Endometrium (tissue), 2 donors: ENCODE data around the gene GNAS-AS1.

Experiments
- FAIRE-seq: peaks from 2 replicates; lab custom pipeline; 2012; peaks lifted over from hg19 to GRCh38; lab: Jason Lieb, UNC
- donor health status: control.
- donor health status: control.

The GNAS-AS1 gene

DNA sequence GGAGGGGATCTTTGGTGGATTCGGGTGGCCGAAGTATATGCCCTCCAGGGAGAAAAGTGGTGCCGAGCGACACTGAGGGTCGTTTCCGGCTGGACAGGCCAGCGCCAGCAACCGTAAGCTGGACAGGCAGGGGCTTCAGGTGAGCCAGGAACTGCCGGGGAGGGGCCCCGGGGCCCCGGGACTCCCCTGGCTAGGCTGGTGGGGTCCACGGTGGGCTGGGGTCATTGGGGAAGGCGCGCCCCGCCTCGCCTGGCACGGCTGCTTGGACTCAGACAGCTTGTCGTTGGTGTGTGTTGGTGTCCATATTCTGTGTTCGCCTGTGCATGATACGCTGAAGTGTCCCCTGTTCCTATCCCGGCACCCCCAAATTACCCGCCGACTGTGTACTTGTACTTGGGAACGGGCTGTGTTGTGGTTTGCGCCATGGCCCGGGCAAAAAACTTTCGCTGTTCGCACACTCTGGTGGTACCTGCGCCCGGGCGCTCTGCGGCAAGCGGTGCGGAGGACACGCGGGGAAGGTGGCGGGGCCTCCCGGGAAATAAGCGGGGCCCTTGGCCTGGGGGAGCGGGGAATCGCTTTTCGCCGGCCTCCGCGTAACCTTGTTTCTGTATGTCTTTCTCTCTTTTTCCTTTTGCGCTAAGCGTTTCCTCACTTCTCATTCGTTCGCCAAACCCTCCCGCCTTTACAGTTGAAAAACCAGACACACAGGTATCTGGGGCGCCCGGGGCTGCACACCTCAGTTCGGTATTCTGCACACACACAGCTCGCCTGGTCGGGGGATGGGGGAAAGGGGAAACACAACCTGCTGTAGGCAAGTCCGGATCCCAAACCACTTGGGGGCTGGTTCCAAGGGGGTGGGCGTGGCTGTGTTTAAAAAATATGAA, 5.0 kb upstream of the GNAS-AS1 start:
- no peak for FAIRE-seq

DNA sequence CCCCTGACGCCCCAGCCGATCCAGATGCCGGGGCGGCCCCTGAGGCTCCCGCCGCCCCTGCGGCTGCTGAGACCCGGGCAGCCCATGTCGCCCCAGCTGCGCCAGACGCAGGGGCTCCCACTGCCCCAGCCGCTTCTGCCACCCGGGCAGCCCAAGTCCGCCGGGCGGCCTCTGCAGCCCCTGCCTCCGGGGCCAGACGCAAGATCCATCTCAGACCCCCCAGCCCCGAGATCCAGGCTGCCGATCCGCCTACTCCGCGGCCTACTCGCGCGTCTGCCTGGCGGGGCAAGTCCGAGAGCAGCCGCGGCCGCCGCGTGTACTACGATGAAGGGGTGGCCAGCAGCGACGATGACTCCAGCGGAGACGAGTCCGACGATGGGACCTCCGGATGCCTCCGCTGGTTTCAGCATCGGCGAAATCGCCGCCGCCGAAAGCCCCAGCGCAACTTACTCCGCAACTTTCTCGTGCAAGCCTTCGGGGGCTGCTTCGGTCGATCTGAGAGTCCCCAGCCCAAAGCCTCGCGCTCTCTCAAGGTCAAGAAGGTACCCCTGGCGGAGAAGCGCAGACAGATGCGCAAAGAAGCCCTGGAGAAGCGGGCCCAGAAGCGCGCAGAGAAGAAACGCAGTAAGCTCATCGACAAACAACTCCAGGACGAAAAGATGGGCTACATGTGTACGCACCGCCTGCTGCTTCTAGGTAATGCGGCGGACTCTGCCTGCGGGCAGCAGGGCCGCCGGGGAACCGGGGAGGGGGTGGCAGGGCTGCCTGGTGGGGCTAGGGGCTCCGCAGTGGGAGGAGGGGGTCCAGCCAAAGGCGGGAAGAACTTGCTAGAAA, 4.2 kb upstream of the GNAS-AS1 start:
- FAIRE-seq, result no peak

DNA sequence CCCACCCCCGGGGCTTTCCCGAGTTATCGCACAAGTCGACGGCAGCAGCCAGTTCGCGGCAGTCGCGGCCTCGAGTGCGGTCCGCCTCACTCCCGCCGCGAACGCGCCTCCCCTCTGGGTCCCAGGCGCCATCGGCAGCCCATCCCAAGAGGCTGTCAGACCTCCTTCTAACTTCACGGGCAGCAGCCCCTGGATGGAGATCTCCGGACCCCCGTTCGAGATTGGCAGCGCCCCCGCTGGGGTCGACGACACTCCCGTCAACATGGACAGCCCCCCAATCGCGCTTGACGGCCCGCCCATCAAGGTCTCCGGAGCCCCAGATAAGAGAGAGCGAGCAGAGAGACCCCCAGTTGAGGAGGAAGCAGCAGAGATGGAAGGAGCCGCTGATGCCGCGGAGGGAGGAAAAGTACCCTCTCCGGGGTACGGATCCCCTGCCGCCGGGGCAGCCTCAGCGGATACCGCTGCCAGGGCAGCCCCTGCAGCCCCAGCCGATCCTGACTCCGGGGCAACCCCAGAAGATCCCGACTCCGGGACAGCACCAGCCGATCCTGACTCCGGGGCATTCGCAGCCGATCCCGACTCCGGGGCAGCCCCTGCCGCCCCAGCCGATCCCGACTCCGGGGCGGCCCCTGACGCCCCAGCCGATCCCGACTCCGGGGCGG, 3.4 kb upstream of the GNAS-AS1 start:
- no peak for FAIRE-seq

DNA sequence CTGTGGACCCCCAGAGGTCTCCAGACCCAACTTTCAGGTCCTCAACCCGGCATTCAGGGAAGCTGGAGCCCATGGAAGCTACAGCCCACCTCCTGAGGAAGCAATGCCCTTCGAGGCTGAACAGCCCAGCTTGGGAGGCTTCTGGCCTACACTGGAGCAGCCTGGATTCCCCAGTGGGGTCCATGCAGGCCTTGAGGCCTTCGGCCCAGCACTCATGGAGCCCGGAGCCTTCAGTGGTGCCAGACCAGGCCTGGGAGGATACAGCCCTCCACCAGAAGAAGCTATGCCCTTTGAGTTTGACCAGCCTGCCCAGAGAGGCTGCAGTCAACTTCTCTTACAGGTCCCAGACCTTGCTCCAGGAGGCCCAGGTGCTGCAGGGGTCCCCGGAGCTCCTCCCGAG, 2.8 kb upstream of the GNAS-AS1 start:
- no peak for FAIRE-seq

DNA sequence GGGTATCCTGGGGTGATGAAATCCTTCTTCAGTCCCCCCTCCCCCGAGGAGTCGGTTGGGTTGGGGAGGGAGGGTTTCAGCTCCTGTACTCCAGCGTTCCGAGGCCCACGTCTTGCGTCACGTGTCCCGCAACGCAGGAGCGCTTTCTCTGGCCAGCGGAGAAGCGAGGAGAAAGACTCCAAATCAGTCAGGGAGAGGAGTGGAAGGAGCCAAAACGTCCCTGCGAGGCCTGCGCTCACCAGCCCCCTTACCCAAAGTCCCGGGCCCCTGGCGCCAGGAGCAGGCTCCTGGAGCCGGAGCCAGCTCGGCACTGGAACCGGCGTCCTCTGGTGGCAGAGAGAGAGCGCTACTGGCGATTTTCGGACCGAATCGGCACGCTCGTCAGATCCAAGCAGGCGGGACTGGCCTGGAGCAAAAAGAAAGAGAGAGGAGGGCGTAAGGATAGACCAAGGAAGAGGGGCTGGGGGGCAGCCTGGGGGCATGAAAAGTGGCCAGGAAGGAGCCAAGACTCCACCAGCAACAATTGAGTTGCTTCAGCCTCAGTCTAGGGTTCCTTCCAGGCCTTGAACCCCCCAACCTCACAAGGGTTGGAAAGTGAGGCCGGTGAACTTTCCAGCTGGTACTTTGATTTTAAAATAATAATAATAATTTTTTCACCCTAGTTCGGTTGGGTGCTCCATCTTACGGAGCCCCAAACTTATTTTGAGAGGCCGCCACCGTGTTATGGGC, 2.0 kb upstream of the GNAS-AS1 start, which contains the start of gene GNAS:
GNAS (plus strand) TSS at position 174 of the 729 bp plus-strand sequence.
- FAIRE-seq, result no peak

DNA sequence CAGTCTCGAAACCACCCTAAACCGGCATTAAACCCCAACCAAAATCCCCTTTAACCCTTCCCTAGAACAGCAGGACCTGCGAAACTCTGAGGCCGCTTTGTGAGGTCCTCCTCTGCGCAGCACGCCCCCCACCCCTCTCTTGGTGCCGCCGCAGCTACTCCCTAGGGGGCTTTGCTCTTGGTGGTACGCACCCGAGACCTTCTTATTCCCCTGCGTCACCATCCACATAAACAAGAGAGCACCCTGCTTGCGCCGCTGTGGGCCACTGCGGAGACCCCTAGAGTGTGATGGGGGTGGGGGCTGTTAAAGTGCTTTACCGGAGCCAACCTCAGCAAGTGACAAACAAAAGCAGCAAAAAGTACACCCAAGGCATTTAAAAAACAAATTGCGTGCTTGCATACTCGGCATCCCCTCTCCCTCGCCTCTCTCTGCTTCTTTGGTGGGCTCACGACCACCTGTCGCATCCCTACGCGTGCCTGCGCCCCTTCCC, 1.3 kb upstream of the GNAS-AS1 start:
- no peak for FAIRE-seq

DNA sequence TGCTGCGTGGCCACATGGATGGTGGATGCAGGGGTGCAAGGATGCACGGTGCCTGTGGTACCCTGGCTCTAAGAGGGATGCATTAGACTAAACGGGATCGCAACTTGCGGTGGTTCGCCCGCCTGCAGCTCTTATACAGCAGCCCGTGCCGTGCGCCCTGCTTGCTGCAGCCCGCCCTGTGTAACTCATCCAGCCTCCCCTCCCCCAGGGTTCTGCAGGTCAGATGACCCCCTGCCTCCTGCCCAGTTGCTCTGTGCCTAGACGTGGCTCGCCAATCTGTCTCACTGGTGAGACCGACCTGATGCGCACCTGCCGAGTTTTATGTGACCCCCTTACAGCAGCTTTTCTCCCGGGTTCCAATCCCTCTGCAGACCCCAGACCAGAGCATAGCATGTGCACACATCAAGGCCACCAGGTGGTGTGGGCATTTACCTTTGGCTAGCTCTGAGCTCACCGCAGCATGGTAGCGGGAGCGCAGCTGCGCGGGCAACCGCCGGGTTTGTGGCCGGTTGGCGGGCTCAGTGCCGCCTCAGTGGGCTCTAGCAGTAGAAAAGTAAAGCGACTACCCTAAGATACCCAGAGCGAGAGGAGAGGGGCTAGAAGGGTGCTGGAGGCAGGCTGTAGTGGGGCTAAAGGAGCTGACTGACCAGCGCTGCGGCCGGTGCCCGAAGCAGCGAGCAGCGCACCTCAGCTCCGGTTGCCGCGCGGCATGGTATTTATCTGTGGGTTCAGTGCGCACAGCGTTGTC, 693 bp upstream of the GNAS-AS1 start:
- no peak for FAIRE-seq

DNA sequence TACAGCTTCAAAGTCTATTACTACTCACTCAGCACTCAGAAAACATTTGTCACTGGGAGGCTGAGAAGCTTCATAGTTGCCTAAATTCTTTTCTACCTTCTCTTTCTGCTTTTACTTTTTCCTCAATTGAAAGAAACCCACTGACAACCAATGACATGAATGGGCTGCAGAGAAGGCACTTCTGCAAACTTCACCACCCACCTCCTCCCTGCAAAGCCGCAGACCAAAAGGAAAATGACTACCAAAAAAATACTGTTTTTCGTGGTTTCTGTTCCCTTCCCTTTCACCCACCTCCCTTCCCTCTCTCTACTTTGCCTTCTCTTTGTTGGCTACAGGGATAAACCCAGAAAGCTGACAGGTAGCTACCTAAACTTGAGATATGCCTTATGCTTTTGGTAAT, 3.2 kb downstream of the GNAS-AS1 start:
- FAIRE-seq, result no peak

DNA sequence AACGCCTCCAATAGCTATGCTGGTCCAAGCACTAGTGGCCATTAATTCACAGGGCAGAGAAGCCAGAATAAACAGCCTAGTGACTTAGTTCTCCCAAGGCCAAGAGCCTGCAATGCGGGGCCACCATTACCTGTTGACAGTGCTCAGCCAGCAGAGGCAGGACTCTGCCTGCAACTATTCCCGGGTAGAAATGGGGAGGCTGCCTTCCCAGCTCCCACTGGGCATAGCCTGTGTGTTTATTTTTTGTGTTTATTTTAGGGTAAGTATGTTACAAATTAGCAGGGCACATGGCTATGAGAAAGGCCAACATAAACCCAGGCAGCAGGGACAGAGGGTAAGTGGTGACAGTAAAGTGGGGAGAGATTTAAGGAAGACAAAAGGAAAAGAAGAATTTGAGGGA, 5.0 kb downstream of the GNAS-AS1 start:
- FAIRE-seq, result no peak

DNA sequence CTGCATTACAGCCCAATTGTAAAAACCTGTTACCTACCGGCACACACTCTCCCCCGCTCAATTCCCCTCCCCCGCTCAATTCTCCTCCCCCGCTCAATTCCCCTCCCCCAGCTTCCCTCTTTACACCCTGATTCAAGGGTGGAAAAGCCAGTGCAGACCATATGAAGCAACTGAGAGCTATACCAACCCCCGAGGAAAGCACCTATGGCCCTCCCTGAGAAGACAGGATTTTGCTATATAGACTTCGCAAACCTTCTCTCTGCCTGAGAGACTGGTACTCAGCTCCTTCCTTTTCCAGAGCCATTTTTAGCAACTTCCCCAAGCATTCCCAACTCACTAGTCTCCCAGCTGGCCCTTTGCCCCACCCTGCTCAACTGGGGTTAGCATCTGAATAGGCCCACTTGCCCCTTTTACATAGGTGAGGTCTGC, 7.6 kb downstream of the GNAS-AS1 start:
- no peak for FAIRE-seq

DNA sequence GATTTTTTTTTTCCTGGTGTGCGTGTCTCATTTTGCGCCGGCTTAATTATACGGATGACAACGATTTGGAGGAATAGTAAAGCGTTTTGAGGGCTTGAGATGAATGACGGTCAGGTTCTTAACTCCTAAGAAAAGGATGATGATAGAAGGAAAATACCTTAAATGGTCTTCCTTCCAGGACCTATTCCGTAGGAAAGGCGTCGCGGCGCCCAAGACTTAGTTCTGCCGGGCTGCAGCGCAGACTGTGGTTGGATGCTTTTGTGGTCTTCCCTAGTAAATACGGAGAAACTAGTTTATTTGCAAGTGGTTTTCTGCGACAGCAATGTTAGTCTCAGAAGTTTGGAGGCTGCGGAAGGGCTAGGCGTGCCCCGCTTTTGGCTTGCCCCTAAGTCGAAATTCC, 8.4 kb downstream of the GNAS-AS1 start:
- no peak for FAIRE-seq

DNA sequence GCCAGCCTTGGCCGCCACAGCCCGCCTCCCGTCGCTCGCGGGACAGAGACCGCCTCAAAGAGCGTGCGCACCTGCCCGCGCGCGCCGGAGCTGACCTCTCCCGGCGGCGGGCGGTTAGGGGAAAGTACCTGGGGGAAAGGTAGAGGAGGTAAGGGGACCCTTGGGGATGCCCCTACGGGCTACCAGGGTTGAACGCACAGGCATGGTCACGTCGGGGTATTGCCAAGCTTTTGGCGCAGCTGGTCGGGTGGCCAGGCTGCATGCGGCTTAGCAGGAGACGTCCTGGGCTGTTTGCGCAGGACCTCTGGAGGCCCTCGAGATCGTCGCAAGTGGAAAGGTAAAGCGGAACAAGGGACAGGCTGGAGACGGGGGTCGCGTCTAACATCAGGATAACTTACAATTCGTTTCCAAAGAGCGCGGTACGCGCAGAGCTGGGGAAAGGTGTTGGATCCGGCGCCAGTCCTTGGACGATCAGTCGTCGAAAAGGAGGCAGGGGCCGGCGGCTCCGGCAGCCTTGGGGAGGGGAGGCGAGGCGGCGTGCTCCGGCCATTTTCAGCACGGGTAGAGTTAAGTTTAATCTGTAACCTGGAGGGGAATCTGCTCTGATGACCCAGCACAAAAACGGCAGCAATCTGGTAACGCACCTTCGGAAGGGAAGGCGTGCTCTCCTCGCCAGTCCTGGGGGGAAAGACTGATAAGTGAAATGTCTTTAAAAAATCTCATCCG, 9.0 kb downstream of the GNAS-AS1 start:
- FAIRE-seq, result no peak

DNA sequence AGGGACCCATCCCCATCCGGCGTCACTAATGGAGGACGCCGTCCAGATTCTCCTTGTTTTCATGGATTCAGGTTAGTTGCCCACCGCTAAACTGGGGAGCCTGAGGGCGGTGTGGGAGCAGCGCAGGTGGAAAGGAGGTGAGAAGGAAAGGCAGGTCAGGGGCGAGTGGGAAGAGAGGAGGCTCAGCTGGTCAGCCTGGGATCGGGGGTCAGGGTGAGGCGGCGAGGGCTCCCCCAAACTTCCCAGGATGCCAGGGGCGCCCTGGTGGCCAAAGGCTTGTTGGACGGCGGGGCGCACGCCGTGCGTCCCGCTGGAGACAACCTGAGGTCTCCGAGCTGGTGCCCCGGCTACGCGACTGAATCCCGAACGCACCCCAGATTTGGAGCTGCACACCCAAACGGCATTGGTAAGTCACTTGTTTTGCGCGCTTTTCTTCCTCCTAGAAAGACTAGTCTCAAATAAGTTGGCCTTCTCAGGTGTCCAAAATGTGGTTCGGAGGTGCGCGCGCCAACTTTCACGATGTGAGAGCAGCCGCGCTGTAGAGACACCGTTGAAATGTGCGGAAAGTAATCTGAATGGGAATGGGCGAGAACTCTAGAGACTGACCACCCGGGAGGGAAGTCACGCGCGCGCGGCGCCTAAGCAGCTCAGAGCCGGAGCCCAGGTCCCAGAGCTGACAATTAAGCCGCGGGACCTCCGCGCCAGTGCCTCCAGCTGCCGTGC, 9.7 kb downstream of the GNAS-AS1 start:
- FAIRE-seq, result no peak

DNA sequence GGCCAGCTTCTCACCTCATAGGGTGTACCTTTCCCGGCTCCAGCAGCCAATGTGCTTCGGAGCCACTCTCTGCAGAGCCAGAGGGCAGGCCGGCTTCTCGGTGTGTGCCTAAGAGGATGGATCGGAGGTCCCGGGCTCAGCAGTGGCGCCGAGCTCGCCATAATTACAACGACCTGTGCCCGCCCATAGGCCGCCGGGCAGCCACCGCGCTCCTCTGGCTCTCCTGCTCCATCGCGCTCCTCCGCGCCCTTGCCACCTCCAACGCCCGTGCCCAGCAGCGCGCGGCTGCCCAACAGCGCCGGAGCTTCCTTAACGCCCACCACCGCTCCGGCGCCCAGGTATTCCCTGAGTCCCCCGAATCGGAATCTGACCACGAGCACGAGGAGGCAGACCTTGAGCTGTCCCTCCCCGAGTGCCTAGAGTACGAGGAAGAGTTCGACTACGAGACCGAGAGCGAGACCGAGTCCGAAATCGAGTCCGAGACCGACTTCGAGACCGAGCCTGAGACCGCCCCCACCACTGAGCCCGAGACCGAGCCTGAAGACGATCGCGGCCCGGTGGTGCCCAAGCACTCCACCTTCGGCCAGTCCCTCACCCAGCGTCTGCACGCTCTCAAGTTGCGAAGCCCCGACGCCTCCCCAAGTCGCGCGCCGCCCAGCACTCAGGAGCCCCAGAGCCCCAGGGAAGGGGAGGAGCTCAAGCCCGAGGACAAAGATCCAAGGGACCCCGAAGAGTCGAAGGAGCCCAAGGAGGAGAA, 10.5 kb downstream of the GNAS-AS1 start:
- no peak for FAIRE-seq

DNA sequence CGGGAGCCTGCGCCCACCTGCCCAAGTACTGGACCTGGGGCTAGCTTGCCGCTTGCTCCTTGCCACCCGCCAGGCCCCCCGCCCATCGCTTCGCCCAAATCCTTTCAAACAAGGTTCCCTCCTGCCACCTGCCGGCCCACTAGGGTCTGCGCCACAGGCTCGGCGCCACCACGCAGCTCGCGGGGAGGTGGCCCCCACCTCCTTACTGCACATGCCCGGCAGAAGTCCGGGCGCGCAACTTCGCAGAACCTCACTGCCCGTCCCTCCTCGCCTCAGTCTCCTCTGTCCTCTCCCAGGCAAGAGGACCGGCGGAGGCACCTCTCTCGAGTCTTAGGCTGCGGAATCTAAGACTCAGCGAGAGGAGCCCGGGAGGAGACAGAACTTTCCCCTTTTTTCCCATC, 11.2 kb downstream of the GNAS-AS1 start:
- no peak for FAIRE-seq

DNA sequence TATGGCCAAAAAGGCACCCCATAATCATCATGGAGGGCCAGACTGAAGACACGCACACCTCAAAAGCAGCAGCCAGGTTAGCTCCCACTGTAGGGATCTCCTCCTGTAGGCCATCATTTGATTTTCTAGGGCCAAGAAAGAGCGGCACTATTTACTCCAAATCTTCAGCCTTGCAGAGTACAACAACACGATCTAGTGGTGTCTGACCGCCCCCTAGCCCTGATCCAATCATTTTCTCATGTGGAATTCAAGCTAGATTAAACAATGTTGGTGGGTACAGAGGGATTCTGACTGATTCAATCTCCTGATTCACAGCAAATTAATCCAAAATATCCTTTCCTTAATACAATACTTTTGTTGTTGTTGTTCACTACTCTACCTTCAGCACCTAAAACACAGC, 12.5 kb downstream of the GNAS-AS1 start:
- no peak for FAIRE-seq

DNA sequence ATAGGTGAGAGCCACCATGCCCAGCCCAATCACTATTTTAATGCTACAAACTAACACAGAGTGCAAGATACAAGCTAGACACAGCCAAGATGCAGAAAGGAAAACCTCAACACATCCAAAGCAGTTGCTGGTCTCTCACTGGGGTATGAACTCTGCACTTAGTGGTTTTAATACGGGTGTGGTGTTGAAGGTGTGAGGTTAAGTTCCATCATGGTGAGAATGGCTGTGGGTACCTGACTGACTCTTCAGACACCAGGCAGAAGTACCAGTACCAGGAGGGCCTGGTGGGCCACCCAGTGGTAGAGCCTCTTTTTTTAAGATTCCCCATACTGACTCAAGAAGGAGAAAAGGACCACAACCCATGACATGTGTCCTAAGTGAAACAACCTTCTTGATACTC, 13.0 kb downstream of the GNAS-AS1 start:
- FAIRE-seq, result no peak

DNA sequence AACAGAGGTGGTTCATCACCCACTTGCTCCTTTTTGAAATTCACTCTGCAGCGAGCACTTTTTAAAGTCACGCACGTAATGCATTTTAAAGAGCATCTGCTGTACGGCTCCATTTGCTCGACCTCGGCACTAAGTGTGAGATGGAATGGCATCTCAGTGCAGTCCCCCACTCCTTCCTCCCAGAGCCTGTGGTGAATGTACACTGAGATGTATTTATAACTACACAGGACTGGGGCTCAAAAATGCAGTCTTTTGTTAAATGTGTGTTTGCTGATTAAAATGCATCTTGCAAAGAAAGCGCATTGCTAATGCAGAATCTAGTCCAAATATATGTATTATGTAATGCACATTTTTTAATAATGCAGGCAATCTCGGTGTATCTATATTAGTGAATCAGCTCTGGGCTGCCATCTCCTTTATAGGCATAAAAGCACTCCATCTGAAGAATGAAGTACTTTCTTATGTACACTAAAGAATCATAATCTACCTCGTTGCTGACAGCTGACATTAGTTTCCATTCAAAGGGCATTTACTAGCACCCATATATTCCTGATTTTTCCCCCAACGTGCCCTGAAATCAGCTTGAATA, 14.0 kb downstream of the GNAS-AS1 start:
- no peak for FAIRE-seq

DNA sequence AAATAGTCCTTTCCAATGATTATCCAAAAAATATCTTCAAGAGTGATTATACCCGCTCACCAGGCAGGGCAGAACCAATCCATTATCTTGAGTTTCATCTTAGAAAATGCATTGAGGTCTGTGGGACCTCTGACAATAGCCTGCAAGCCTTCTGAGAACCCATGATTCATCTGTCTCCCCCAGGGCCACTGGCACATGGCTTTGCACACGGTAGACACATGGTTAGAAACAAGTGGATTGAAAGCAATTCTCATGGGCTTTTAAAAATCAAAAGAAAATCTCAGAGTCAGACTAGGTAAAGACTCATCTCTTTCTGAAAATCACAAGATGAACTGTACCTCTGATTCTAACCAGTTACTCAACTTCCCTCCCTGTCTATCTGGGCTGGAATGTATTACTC, 15.5 kb downstream of the GNAS-AS1 start:
- no peak for FAIRE-seq
